Glutamatergic neuron (in vitro differentiated cells): Measurements from ENCODE around the gene ENTPD2. TPM values are rescaled to one million over a fixed set of nuclear protein-coding genes. Genes with fewer than 3 reads are reported as not detected.

ENCODE experiments used
- DNase-seq: peaks from one replicate; pipeline ENCODE4 v3.0.0; 2022
- H3K27ac Mint-ChIP-seq: one replicate; pipeline ENCODE4 v1.8.0; 2020; ENCODE audit warnings: mild to moderate bottlenecking, mixed read lengths, inconsistent platforms; ENCODE audit not compliant: unreplicated experiment
- H3K27me3 Mint-ChIP-seq: one replicate; pipeline ENCODE4 v1.8.0; 2020; ENCODE audit warnings: mild to moderate bottlenecking, moderate library complexity, mixed read lengths, inconsistent platforms; ENCODE audit not compliant: unreplicated experiment
- H3K36me3 Mint-ChIP-seq: one replicate; pipeline ENCODE4 v1.8.0; 2020; ENCODE audit warnings: mild to moderate bottlenecking, mixed read lengths, inconsistent platforms; ENCODE audit not compliant: unreplicated experiment
- H3K4me1 Mint-ChIP-seq: one replicate; pipeline ENCODE4 v1.8.0; 2020; ENCODE audit warnings: mild to moderate bottlenecking, low read depth, mixed read lengths, inconsistent platforms; ENCODE audit not compliant: unreplicated experiment
- H3K4me3 Mint-ChIP-seq: one replicate; pipeline ENCODE4 v1.8.0; 2020; ENCODE audit warnings: mild to moderate bottlenecking, mixed read lengths, inconsistent platforms; ENCODE audit not compliant: unreplicated experiment
- H3K9me3 Mint-ChIP-seq: one replicate; pipeline ENCODE4 v1.8.0; 2020; ENCODE audit warnings: mild to moderate bottlenecking, moderate library complexity, mixed read lengths, inconsistent platforms; ENCODE audit not compliant: unreplicated experiment
- total RNA-seq: library from RNA; stranded (reverse); fragmentation: NEBNext Ultra II Directional; extraction: Animal tissue kit (Norgen Biotek cat#: 25700); gene quantifications from one replicate; pipeline ENCODE4 v1.2.1, GENCODE V29; 2021; ENCODE audit not compliant: unreplicated experiment
- TF ChIP-seq, protein P1 (sequence below): fragments of 200-600 bp; sonication (generic); IDR thresholded peaks from one replicate; pipeline ENCODE4 v1.5.0; 2021; ENCODE audit not compliant: partially characterized antibody, unreplicated experiment

Gene ENTPD2
- total RNA-seq, 1 donor from 2014 or later, result 0.69 TPM

DNA sequence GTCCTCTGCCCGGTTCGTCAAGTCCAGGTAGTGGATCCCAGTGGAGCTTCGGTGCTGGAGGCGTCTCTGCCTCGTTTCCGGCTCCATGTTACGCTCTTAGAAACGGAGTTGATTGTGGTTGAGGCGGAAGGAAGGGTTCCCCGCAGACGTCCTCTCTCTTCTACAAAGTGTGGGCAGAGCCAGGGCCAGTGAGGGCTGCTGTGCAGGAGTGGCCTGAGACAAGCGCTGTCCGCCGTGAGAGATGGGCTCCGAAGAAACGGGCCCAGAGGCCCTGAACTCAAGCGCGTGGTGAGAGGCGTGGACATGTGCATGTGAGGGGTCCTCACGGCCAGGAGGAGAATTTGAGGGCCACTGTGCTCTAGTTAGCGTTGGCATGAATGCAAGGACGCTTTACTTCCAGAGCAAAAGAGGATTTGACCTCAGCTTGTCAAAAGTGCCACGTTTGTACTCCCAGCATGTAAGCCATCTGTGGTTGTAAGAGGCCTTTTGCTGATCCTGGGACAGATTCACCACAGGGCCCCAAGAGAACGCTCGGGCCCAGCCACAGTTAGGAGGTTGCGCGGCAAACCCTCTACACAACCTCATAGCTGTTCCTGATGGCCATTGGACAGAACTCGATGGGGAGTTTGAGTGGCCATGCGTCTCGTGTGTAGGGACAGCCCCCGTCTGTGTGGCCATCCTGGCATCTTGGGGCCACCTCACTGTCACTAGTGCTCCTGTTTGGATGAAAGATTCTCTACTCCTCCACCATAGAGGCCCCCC, 43.1 kb upstream of the ENTPD2 start:
- TF ChIP-seq, protein P1, sequence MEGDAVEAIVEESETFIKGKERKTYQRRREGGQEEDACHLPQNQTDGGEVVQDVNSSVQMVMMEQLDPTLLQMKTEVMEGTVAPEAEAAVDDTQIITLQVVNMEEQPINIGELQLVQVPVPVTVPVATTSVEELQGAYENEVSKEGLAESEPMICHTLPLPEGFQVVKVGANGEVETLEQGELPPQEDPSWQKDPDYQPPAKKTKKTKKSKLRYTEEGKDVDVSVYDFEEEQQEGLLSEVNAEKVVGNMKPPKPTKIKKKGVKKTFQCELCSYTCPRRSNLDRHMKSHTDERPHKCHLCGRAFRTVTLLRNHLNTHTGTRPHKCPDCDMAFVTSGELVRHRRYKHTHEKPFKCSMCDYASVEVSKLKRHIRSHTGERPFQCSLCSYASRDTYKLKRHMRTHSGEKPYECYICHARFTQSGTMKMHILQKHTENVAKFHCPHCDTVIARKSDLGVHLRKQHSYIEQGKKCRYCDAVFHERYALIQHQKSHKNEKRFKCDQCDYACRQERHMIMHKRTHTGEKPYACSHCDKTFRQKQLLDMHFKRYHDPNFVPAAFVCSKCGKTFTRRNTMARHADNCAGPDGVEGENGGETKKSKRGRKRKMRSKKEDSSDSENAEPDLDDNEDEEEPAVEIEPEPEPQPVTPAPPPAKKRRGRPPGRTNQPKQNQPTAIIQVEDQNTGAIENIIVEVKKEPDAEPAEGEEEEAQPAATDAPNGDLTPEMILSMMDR, result no peak
- Mint-ChIP-seq H3K4me1 (peaks cover 2% of the 10 kb centered on the region), H3K4me3 (no peak overlapping the region), H3K27me3 (peaks cover 3% of the 10 kb centered on the region), H3K36me3 (no peaks in the 10 kb centered on the region), H3K9me3 (no peaks in the 10 kb centered on the region), H3K27ac (no peak overlapping the region)
- DNase-seq, result no peak

DNA sequence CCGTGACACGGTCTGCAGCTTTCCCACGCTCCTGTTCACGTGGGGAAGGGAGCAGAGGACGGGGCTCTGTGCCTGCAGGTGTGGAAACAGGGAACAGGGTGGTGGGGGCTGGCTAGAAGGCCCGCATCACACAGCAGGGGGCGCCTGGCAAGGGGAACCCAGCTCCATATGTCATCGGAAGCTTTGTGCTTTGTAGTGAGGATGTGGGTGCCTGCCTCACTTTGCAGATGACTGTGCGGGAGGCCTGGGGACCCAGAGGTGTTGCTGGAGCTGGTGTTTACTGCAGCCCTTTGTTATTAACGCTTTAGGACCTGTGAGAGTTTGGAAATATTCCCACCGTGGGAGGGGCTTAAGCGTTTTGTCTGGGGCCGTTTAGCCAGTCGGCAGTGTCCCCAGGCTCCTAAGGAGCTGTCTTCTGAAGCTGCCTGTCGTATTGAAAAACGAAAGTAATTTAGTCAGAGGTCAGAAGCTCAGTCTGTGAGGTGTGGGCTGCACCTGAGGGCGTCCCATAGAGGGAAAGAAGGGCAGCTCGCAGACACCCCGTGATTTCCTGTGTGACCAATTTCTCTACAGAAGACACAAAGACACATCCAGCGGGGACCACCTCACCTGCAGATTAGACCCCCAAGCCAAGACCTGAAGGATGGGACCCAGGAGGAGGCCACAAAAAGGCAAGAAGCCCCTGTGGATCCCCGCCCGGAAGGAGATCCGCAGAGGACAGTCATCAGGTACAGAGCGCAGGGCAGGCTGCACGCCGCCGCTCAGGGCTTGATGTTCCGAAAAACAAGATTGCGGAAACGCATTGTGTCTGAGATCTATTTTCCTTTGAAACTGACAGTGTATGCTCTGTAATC, 42.0 kb upstream of the ENTPD2 start:
- Mint-ChIP-seq H3K4me3 (no peak overlapping the region), H3K4me1 (peaks cover 2% of the 10 kb centered on the region), H3K27ac (peak overlapping the region; percentile 55), H3K9me3 (no peaks in the 10 kb centered on the region), H3K36me3 (no peaks in the 10 kb centered on the region), H3K27me3 (no peaks in the 10 kb centered on the region)
- no peak for DNase-seq
- TF ChIP-seq, protein P1, result no peak

DNA sequence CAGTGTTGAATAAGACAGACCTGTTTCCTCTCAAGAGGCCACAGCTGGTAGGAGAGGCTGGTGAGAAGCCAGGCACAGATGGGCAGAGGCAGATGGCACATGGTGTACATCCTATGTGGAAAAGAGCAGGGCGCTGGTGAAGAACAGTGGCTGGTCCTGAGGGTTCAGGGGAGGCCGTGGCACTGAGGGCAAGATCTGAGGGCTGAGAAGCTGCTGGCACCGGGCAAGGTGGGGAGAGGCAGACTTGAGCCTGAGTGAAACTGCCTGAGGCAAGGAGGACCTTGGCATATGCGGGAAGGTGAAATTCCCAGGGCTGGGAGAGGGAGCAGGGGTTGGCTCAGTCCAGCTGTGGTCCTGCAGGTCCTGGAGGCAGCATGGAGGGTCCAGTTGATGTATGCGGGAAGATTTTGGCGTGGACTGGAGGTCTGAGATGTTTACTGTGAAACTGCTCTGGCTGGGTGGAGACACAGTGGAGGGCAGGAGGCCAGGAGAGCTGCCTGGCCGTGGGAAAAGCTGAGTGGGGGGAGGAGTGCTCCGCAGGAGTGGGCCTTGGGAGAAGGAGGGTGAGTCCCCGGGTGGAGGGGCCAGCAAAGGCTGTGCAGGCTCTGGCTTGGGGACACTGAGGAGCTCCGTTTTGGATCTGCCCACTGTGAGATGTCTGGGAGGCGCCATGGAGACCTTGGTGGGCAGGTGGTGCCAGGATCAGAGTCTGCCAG, 35.5 kb upstream of the ENTPD2 start:
- peaks cover 17% of the 10 kb centered on the region for H3K4me1 Mint-ChIP-seq
- peaks cover 6% of the 10 kb centered on the region for H3K36me3 Mint-ChIP-seq
- H3K9me3 Mint-ChIP-seq, result peaks cover 13% of the 10 kb centered on the region
- no peak for DNase-seq
- H3K27me3 Mint-ChIP-seq, result peaks cover 8% of the 10 kb centered on the region
- H3K4me3 Mint-ChIP-seq, result peak overlapping the region; percentile 55
- H3K27ac Mint-ChIP-seq, result peak overlapping the region; percentile 66
- TF ChIP-seq, protein P1, result no peak

DNA sequence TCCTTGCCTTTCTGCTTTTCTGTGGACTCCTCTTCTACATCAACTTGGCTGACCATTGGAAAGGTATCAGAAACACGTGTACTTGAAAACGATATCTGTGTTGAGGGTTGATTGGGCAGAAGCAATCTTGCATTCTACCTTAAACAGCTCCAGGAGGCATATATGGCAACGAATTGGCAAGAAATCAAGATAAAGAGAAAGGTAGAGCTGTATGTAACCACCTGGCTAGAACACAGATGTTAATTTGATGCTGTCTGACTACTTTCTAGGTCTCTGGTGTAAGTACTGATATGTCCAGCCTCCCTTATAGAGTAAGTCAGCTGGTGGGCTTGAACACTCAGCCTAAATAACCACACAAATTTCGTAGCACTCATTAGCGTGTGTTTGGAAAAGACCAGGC, 34.3 kb upstream of the ENTPD2 start:
- H3K9me3 Mint-ChIP-seq, result peaks cover 13% of the 10 kb centered on the region
- DNase-seq, result no peak
- peaks cover 8% of the 10 kb centered on the region for H3K27me3 Mint-ChIP-seq
- H3K4me3 Mint-ChIP-seq, result peak overlapping the region; percentile 95
- H3K27ac Mint-ChIP-seq, result peak overlapping the region; percentile 70
- peaks cover 17% of the 10 kb centered on the region for H3K4me1 Mint-ChIP-seq
- peaks cover 6% of the 10 kb centered on the region for H3K36me3 Mint-ChIP-seq
- TF ChIP-seq, protein P1, result no peak
